ENCODE measurements around the gene EPB41L4A.

Gene EPB41L4A

DNA sequence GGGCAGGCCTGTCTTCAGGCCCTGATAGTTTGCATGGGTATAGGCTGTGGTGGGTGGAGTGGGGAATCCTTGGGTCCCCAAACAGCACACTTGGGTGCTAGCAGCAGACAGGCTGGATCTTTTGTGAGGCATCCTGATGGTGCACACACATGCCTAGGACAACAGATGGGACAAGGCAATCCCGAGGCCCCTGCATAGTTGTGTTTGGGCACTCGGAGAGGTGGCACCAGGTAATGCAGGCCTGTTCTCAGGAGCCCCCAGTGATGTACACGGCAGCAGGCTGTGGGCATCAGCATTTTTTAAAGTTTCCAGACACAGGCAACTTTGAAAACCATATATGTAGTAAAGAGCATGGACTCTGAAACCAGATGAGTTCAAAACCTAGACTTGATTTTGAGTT is 65.4 kb downstream of the EPB41L4A start:
- no peak for DNase-seq (ENCODE audit: low read depth in 3 of 3)

DNA sequence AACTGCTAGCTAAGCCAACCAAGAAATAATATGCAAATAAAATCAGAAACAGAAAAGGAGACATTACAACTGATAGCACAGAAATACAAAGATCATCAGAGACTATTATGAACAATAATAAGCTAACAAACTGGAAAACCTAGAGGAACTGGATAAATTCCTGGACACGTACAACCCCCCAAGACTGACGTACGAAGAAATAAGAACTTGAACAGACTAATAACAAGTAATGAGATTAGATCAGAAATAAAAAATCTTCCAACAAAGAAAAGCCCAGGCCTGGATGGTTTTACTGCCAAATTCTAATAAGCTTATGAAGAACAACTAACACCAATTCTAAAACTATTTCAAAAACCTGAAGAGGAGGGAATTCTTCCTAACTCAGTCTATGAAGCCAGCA is 67.9 kb downstream of the EPB41L4A start:
- no peak for DNase-seq (ENCODE audit: low read depth in 3 of 3)

DNA sequence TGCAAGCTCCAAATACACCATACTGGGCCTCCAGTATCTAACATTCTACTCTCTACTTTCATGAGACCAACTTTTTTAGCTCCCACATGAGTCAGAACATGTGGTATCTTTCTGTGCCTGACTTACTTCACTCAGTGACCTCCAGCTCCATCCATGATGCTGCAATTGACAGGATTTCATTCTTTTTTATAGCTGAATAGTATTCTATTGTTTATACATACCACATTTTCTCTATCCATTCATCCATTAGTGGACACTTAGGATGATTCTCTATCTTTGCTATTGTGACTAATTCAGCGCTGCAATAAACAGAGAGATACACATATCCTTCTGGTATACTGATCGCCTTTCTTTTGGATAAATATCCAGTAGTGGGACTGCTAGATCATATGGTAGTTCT is 68.5 kb downstream of the EPB41L4A start:
- DNase-seq (ENCODE audit: low read depth in 3 of 3), result no peak

DNA sequence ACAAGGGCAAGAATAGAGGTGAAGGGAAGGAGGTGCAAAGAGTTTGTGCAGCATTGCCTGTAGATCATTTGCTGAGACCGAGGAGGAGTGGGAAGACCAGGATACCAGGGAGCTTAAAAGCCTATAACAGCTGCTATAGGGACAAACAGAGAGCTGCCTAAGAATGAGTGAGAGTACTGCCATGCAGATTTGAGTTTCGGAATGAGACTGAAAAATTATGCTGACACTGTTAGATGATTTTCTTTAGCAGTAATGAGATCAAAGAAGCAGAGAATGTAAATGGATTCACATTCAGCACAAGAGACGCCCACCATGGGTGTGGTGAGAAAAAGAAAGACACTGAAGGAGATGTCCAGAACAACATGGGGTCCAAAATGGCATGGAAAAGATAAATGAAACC is 69.7 kb downstream of the EPB41L4A start:
- DNase-seq (ENCODE audit: low read depth in 3 of 3), result no peak

DNA sequence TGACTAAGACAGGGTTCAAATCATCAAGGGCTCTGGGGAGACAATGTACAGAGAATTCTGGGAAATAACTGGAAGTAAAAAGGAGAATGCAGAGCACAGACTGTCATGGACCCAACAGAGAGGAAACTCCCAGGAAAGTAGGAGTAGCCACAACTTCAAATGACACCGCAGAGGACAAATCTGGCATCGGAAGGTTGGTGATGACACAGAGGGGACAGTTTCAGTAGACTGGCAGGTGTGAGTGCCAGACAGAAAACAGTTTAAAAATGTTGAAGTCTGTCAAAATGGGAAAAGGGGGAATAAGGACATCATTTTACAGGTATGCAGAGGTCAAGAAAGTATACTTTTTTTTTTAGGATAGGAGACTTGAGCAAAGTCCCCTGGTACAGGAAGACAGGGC is 70.2 kb downstream of the EPB41L4A start:
- DNase-seq (ENCODE audit: low read depth in 3 of 3), result no peak

DNA sequence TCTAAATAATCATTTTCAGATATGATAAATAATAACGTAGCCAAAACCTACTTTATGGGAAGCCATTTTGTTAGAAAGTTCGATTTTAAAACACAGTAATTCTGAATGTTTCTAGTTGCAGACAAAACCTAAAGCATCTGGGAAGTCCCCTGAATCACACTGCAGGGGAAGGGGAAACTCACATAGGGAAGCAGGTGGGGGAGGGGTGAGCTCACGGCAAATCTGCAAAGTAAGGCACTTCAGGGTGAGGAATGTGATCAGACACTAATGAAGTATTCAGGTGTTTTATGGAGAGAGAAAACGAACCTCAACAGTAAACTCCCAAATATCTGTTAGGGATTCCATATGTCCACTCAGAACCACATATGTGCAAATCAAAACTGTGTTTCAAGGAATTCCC is 70.7 kb downstream of the EPB41L4A start:
- DNase-seq (ENCODE audit: low read depth in 3 of 3), result no peak

DNA sequence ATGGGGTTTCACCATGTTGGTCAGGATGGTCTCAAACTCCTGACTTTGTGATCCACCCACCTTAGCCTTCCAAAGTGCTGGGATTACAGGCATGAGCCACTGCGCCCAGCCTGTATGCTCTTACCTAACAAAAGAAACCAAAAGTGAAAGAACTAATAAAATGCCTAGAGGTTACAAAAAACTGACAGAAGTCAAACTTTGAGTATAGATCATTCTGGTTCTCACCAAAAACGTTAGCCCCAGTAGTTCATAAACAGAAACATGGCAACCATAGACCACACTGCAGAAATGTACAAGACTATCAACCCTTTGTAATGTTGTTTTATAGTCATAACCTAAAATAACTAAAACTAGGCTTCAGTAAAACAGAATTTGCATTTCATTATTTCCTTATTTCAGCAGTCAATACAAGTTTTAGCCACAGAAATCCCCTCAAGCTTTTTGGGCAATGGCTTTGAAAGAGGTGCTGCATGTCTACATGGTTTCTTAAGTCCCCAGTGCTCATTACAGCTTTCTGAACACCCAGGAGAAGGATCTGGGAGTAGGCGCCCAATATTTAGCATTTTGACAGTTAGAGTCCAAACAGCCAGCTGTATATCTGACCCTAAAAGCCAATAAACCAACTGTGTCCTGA is 72.5 kb downstream of the EPB41L4A start:
- no peak for DNase-seq (ENCODE audit: low read depth in 3 of 3)

DNA sequence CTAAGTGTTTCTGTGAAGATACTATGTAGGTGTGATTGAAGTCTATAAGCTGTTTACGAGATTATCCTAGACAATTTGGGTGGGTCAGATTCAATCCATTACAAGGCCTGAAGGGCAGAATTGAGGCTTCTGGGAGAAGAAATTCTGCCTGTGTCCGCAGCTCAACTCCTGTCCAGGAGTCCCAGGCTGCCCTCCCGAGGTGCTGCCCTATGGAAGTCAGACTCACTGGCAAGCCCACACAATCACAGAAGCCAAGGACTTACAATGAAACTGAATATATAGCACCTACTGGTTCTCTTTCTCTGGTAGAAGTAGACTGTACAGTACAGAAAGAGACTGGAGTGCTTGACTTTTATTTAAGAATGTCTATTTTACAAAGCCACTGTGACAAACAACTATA is 74.5 kb downstream of the EPB41L4A start:
- no peak for DNase-seq (ENCODE audit: low read depth in 3 of 3)

DNA sequence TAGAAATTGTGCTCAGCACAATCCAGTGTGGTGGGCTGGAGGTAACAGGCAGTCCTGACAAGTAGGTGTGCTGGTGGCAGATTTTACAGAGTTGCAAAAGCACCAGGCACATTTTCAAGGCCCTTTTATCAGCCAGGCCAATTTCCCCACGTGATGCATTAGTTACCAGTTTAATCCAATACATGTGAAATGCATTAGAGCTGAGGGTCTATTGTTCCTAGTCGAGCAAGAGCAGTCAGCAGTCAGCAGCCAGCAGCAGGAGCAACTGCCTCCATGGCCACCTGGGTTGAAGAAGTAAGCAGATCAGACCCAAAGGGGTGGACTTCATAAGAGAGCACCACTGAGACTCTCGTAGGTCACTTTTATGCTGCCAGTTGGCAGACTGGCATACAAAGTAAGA is 76.7 kb downstream of the EPB41L4A start:
- no peak for DNase-seq (ENCODE audit: low read depth in 3 of 3)

DNA sequence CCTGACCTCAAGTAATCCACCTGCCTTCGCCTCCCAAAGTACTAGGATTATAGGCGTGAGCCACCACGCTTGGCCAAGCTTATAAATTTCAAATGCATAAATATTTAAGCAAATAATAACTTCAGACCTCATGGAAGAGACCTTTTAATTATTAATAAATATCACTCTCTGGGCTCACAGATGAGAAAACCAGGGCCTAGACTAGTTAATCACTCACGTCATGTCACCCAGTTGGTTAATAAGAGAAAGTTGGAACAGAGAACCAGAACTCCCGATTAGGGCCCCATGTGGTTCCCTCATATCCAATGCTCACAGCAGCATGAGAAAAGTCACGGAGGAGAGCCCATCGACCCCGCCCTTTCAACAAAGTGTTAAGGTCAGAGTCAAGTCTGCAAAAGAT is 79.3 kb downstream of the EPB41L4A start:
- DNase-seq (ENCODE audit: low read depth in 3 of 3), result no peak

DNA sequence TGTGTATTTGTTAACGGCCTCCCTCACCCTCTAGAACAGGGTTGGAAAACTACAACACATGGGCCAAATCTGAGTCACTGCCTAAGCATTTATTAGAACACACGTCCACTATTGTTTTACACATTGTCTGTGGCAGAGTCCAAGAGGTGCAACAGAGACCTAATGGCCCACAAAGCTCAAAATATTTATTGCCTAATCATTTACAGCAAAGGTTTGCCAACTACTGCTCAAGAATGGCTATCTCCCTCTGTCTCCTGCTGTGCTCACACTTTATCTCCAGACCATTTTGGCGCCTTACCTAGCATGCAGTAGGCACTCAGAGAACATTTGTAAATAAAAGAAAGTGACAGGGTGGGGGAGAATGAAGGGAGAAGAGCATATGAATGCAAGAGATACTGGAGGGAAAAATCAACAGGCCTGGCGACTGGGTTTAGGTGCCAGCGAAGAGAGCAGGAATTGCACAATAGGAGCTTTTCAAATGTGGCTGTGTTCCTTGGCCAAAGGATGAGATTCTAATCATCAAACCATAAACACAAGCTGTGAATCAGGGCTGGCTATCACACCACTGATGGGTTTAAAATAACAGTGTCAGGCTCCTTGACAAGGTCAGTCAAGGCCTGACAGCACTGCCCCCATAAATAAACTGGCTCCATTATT is 80.3 kb downstream of the EPB41L4A start:
- no peak for DNase-seq (ENCODE audit: low read depth in 3 of 3)

DNA sequence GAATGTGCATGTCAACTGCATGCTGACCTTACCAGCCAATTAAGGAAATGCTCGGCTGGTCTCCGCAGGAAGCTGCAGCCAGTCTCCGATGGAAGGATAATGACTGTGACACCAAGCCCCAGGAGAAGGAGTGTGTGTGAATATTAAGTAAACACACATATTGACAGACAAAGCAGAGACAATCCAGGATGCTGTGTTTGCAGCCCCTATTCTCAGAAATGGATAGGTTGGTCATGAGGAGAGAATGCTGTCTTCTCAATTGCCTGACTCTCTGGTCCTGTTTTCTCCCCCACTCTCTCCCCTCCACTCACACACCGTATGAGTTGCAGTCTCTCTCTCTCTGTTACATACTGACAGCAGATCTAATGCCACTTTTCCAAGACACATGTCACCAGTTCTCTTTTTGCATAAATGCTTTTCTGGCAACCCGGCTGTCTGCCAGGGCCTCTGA is 85.7 kb downstream of the EPB41L4A start:
- DNase-seq (ENCODE audit: low read depth in 3 of 3), result no peak

DNA sequence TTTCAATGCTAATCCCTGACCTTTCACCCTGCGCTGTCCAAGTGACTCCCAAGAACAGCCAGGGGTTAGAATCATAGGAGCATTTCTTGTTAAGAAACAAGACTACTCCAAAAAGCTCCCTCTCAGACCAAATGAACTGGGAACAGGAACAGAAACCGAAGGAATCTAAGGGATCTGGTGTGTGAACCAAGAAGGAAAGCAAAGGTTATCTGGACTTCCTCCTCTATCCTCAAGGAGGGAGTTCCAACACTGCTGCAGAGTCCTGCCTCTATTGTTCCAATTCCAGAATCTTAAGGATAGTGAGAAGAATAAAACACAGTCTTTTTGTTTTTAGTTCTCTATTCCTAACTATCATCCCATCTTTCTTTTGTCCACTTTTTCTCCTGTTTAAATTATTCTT is 87.2 kb downstream of the EPB41L4A start:
- no peak for DNase-seq (ENCODE audit: low read depth in 3 of 3)

DNA sequence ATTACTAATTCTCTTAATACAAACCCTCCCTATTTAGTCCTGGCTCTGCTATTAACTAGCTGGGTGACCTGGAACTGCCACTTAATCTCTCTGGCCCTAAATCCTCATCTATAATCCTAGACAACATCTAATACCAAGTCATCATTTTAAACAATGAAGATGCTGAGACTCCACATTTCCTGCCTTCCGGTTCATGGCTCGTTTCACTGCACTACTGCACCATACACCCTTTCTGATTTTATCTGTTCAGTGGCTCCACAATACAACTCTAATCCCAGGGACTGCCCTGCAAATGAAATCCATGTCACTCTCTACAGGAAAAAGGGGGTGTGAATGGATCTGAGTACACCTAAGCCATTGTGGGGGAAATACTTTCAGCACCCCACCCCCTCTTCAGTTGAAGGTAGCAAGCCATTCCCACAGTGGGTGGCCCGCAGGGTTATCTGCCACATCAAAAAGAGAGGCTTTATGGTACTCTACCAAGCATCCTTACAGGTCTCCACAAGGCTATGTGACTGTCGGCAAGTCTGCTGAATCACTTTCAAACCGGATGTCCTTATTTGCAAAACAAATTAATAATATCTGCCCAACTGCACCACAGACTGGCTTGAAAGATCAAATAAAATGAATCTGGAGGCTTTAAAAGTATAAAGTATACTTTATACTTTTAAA is 89.5 kb downstream of the EPB41L4A start:
- no peak for DNase-seq (ENCODE audit: low read depth in 3 of 3)

DNA sequence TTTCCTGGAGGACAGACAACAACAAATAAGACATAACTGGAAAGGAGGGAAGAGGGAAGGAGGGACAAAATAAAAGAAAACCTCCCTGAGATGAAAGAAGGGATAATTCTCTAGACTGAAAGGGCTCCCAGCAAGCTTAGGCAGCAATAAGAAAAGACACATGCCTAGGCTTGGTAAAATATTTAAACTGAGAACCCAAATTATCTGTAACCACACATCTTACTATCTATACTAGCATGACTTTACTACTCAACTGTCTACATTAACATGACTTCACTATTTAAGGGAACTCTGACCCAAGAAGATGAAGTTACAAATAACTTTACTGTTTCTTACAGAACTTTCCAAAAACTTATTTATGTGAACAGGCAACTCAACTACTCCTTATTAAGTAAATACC is 95.9 kb downstream of the EPB41L4A start:
- no peak for DNase-seq (ENCODE audit: low read depth in 3 of 3)

DNA sequence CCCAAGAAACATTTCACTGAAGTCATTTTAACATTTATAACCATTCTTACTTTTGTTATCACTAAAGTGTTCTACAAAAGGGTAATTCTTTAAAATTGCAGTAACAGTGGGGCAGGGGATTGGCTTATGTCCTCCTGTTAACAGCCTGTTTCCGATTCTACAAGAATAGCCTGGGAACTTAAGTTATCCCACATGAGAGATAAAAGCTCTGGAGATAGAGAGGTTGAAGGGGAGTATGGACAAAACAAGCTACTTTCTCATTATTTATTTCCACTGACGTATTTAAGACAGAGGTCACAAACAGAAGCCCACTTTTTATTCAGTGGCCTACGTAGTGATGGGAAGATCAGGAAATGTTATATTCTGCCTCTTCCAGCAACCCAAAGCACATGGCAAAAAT is 98.7 kb downstream of the EPB41L4A start:
- no peak for DNase-seq (ENCODE audit: low read depth in 3 of 3)

DNA sequence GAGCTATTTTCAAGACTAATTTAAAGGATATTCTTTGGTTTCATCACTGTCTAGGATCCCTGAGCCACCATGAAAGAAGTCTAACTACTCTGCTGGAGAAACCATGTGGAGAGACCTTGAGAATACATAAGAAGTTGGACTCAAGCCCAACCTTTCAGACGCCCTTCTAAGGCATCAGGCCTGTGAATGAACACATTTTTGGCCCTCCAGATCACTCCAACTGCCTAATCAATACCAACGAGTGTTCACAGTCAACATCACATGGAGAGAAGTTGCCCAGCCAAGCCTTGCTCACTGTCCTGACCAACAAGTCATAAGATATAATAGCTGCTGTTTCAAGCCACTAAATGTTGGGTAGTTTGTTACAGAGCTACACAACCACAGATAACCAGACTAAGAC is 100.7 kb downstream of the EPB41L4A start:
- no peak for DNase-seq (ENCODE audit: low read depth in 3 of 3)

DNA sequence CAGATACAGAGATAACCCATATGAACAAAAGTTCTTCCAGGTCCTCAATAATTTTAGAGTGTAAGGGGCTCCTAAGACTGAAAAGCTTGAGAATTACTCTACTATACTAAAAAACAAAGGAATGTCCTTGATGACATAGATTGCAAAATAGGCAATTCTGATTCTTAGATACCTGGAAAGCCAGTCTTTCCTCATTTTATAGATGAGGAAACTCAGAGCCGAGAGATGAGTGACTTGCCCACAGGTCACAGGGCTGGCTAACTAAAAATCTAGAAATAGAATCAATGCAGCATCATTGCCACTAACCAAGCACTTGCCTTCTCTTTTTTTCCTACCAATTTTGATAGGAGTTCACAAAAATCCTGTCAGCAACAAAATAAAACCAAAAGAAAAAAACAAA is 101.2 kb downstream of the EPB41L4A start:
- no peak for DNase-seq (ENCODE audit: low read depth in 3 of 3)

DNA sequence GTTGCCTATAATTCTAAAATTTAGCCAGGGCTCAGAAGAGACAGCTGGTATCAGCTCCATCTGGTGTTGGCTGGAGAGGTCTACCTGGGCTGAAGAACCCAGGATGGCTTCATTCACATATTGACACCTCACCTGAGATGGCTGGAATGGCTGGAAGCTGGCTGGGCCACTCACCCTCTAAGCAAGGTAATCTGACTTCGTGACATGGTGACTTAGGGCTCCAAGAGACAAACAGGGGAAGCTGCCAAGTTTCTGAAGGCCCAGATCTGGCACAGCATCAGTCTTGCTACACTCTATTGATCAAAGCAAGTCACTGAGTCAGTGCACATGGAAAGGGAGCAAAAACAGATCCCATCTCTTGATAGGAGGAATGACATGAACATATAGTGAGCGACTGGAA is 102.3 kb downstream of the EPB41L4A start:
- no peak for DNase-seq (ENCODE audit: low read depth in 3 of 3)

DNA sequence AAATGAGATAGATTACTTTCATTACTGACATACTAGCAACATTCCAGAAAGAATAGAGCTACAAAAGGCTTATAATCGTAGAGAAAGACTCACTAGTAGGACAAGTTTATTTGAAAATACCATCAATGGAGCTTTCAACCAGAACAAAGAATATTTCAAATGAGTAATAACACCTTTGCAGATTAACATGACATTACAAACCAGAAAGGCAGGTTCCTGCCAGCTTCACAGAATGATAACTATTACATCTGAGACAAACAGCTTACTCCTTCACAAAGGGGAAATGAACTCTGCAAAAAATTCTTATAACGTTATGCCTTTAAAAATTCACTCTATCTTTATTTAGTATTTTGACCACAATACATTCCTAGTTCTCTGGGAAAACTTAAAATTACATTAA is 103.1 kb downstream of the EPB41L4A start:
- DNase-seq (ENCODE audit: low read depth in 3 of 3), result no peak

DNA sequence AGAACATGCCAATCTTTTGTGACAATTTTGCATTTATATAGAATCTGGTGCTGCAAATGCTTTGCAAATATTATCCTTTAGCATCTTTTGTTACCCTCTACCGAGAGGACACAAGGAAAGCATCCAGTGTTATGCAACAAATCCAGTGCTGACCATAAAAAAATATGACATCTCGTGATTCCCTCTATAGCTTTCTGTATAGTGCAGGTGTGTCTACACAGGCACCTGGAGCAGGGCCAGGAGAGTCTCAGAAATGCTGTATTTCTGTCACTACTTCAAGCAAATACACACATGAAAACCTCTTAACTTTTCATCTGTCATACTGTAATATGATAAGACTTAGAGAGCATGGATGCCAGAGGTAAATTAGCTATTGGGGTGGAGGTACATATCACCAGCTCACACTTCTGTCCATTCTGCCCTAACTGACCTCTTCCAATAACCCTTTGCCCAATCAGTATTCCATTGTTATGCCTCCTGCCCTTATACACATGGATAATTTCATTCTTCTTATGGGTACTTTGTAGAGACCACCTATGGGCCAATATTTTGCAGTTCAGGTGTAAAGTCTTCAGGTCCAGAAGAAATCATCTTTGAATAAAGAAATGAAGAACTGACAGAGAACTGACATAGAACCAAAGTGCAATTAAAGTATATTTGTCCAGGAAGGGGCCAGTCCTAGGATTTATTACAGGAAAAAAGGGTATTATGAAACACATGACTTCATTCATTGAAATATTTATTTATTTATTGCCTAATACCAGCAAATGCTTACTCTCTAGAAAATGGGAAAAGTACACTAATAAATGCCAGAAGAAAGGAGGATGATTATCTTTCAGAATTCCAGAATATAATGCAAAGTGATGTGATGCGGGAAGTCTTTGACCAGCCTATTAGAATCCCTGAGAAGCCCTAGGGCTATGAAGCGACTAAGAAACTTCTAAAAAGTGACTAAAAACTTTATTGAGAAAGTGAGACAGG is 106.5 kb downstream of the EPB41L4A start:
- DNase-seq (ENCODE audit: low read depth in 3 of 3), result no peak

DNA sequence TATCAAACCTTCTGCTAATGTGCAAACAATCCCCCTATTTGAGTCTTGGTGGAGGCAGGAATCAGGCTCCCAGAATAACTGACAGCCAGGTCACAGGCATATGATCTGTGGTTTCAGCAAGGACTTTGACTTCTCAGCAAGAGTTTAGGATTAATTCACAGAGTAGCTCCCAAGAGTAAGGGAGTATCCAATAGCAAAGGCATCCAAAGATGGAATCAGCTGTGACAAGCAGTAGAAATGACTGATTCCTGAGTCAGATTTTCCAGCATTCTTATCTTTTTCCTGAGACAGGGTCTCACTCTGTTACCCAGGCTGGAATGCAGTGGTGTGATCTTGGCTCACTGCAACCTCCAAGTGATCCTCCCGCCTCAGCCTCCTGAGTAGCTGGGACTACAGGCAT is 108.3 kb downstream of the EPB41L4A start:
- no peak for DNase-seq (ENCODE audit: low read depth in 3 of 3)
